HG03095 (cell line): ENCODE results near the gene GNAI3.

Experiments
- ATAC-seq: cut with Tn5 transposase; IDR thresholded peaks from one replicate; pipeline ENCODE4 v1.9.1; 2021; ENCODE audit warnings: moderate library complexity; ENCODE audit not compliant: unreplicated experiment

Gene GNAI3

GRCh38 chr1:109634771-109635750, 86.6 kb downstream of the GNAI3 start:
- ATAC-seq = no peak

DNA sequence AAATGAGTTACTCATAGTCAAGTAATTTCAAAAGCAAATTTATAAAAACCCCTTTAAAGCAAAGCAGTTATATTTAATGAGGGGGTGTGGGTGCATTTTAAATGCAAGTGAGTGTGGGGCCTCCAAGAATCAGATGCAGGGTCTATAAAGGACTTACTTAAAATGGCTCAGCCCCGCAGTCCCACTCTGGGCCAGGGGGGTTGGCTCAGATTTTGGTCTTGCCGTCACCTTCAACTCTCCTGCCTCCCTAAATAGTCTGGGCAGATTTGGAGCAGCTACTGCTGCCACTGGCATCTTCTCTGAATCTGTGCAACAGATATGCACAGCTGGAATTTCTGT, 87.4 kb downstream of the GNAI3 start:
- no peak for ATAC-seq

- ATAC-seq = no peak
These were observed 88.0 kb downstream of the GNAI3 start for GRCh38 chr1:109636201-109636952.

DNA sequence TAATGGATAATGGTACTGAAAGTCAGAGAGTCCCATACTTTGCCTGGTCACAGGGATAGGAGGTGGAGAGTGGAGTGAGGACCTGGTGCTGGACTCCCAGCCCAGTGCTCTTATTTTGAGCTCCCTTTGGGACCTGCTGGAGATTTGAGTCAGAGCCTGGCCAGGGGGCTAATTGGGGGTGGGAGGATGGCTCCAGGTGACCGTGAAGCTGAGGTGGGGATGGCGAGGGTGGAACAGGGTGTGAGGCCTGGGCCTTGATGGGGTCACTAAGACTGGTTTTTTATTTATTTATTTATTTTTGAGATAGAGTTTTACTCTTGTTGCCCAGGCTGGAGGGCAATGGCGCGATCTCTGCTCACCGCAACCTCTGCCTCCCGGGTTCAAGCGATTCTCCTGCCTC, 89.0 kb downstream of the GNAI3 start:
- ATAC-seq = no peak

DNA sequence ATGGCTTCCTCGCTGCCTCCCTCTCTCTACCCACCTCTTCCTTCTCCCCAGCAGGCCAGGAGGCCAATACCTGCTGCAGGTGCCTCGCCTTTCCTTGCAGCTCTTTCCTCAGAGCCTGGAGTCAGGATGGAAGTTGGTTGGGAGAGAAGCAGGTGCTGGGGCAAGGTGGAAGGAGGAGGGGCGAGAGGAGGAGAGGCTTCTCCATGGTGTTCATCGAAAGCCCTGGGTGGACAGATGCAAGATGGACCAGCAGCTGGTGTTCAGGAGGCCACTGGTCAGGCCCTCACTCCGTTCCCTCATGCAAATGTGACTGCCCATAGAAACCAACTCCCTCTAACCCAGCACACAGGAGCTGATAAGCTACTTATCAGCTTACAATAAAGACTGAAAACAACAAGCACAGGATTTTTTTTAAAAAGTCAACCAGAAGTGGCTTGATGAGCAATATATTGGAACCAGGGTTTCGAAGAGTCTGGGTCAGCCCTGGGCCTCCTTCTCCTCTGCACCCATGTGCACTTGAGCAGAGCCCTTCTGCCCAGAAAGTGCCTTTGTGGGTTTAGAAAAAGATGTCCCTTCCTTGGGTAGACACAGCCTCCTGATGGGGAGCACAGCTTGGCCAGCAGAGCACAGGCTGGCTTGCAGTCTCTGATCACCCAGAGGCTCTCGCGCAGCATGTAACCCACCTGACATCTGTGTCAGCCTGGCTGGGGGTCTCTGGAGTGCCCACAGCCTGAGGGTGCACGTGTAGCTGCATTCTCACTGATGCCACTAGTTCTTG, 90.8 kb downstream of the GNAI3 start:
- no peak for ATAC-seq

GRCh38 chr1:109639841-109640184, 91.4 kb downstream of the GNAI3 start:
- ATAC-seq = no peak

- peak; percentile 61 for ATAC-seq
These were observed 92.0 kb downstream of the GNAI3 start for GRCh38 chr1:109640285-109640865.

- ATAC-seq = no peak
These were observed 92.8 kb downstream of the GNAI3 start for GRCh38 chr1:109641078-109641740.

GRCh38 chr1:109641861-109642260, 93.4 kb downstream of the GNAI3 start:
- no peak for ATAC-seq

DNA sequence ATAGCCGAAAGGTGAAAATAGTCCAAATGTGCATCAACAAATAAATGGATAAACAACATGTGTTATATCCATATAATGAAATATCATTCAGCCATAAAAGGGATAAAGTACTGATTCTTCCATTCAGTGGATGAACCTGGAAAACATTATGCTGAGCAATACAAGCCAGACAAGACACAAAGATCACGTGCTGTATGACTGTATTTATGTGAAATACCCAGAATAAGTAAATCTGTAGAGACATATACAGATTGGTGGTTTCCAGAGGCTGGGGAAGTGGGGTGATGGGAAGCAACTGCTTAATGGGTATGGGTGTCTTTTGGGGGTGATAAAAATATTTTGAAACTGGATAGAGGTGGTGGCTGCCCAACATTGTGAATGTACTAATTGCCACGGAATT, 94.2 kb downstream of the GNAI3 start:
- no peak for ATAC-seq

- peak; percentile 72 for ATAC-seq
These were observed 95.2 kb downstream of the GNAI3 start for GRCh38 chr1:109643385-109644230.

GRCh38 chr1:109644670-109645069, 96.3 kb downstream of the GNAI3 start:
- ATAC-seq = no peak

DNA sequence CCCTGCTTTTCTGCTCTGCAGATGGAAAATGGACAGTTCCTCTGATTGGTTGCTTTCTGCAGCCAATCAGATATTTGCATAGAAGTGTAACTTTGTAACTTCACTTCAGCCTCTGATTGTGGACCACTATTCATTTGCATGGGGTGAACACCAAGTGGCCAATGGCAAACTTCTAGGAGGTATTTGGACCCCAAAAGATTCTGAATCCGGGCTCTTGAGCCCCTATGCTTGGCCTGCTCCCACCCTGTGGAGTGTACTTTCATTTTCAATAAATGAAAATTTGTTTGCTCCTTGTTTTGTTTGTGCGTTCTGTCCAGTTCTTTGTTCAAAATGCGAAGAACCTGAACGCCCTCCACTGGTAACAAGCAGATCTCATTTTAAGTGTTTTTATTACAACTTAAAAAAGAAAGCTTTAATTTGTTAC, 101.1 kb downstream of the GNAI3 start:
- no peak for ATAC-seq

GRCh38 chr1:109650609-109651008, 102.2 kb downstream of the GNAI3 start:
- ATAC-seq = no peak

GRCh38 chr1:109652402-109652801, 104.0 kb downstream of the GNAI3 start:
- no peak for ATAC-seq

GRCh38 chr1:109653306-109653705, 104.9 kb downstream of the GNAI3 start:
- ATAC-seq = no peak

DNA sequence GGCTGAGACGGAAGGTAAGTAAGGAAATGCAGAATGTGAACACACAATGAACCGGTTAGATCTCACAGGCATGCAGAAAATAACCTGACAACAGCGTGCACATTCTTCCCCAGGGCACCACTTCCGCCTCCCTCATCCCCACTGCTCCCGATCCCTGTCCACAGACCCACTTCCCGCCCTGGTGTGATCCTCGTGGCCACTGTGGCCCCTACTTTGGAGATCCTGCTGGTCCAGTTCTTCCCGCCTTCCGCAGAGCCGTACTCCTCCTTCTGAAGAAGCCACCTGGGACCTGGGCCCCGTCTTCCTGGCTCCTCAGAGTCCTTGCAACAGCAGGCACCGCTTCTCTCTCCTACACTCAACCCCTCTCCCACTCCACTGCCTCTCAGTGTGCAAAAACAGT, 106.1 kb downstream of the GNAI3 start:
- ATAC-seq = no peak

DNA sequence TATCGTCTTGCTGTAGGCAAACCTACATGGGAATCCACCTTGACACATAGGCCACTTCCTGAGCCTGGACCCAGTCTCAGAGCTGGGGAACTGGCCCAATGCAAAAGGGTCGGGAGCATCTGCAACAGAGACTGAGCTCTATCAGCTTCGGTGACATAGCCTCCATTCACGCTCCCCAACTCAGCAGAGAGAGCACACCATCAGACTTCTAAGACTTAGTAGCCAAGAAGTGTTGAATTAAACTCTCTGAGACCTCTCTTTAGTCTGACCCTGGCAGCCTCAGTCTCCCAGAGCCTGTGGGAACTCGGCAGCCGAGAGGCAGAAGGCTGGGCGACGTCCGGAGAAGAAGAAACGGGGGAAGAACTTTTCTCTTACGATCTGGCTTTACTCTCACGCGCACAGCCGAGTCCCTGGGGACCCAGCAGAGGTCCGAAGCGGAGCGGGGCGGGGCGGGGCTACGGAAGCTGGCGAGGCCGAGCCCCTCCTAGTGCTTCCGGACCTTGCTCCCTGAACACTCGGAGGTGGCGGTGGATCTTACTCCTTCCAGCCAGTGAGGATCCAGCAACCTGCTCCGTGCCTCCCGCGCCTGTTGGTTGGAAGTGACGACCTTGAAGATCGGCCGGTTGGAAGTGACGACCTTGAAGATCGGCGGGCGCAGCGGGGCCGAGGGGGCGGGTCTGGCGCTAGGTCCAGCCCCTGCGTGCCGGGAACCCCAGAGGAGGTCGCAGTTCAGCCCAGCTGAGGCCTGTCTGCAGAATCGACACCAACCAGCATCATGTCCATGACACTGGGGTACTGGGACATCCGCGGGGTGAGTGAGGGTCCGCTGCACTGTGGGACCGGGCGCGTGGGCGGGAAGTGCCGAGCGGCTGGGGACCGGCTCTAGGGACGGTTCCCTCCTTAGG, 107.5 kb downstream of the GNAI3 start, which contains the start of gene GSTM4:
Gene GSTM4 (plus strand): TSS at position 485 of the 905 bp plus-strand sequence. CDS start 291 bp downstream, at position 776.
- peak; percentile 86 for ATAC-seq
